Panc1 (cell line): ENCODE data around the gene PPP1R16B. TPM values are rescaled to one million over a fixed set of nuclear protein-coding genes. Genes with fewer than 3 reads are reported as not detected.

Experiments
- ATAC-seq: fragments of 200-7000 bp; cut with Tn5 transposase; 2 replicates; pipeline ENCODE4 v1.9.1; 2020; ENCODE audit warnings: mild to moderate bottlenecking, moderate library complexity
- BruUV-seq: library from RNA; stranded (reverse); fragments of 400-500 nt; replicated peaks from 2 replicates; lab custom pipeline; 2021; lab: Mats Ljungman, UMichigan
- CTCF ChIA-PET: fragments of 300-600 bp; sonication (Branson Sonifier 250); formaldehyde crosslinking; loops from one replicate; lab custom pipeline; 2022; ENCODE audit warnings: antibody characterized with exemption; lab: Charles Lee
- POLR2A ChIA-PET: fragments of 300-600 bp; sonication (Branson Sonifier 250); formaldehyde crosslinking; loops from one replicate; lab custom pipeline; 2022; ENCODE audit warnings: antibody characterized with exemption; lab: Charles Lee
- DNase-seq: peaks from one replicate; pipeline ENCODE4 v3.0.0-alpha.2; 2010; ENCODE audit warnings: low read depth, low spot score
- H3K27ac ChIP-seq: 2 replicates; pipeline ENCODE4 v1.5.1; 2011; ENCODE audit warnings: mild to moderate bottlenecking, low read length, inconsistent platforms
- H3K27me3 ChIP-seq: fragments of 200-500 bp; sonication (Bioruptor generic); 2 replicates; pipeline ENCODE4 v1.6.0; 2014; ENCODE audit warnings: low read length, inconsistent platforms; ENCODE audit not compliant: control insufficient read depth, insufficient read depth
- H3K36me3 ChIP-seq: fragments of 200-500 bp; sonication (Bioruptor generic); 2 replicates; pipeline ENCODE4 v1.5.1; 2014; ENCODE audit warnings: inconsistent platforms, mild to moderate bottlenecking, low read length, moderate library complexity; ENCODE audit not compliant: control insufficient read depth, insufficient read depth
- H3K4me1 ChIP-seq: 2 replicates; pipeline ENCODE4 v1.5.1; 2011; ENCODE audit warnings: inconsistent platforms, mild to moderate bottlenecking, low read length, moderate library complexity; ENCODE audit not compliant: control insufficient read depth, insufficient read depth
- H3K4me3 ChIP-seq, 2 experiments: 2 replicates each; pipeline ENCODE4 v1.5.1; 2011 to 2012; ENCODE audit warnings: low read depth in 2 of 2, low read length in 2 of 2, mild to moderate bottlenecking in 2 of 2, inconsistent platforms in 1 of 2, moderate library complexity in 1 of 2
- H3K9me3 ChIP-seq: fragments of 200-500 bp; sonication (Bioruptor generic); 2 replicates; pipeline ENCODE4 v1.5.1; 2014; ENCODE audit warnings: low read depth, mild to moderate bottlenecking, inconsistent platforms, low read length, moderate library complexity; ENCODE audit not compliant: control insufficient read depth, insufficient read depth
- POLR2AphosphoS5 ChIP-seq: IDR thresholded peaks from 2 replicates; pipeline ENCODE4 v1.6.1; 2012; ENCODE audit warnings: mild to moderate bottlenecking, low read depth, low read length, moderate library complexity
- SIN3A ChIP-seq: IDR thresholded peaks from 2 replicates; pipeline ENCODE4 v1.6.1; 2012; ENCODE audit warnings: low read depth, mild to moderate bottlenecking, low read length, moderate library complexity, borderline replicate concordance; ENCODE audit not compliant: insufficient read depth
- TCF7L2 ChIP-seq: IDR thresholded peaks from 2 replicates; pipeline ENCODE4 v1.6.1; 2011; ENCODE audit warnings: mild to moderate bottlenecking, low read depth, low read length, inconsistent platforms
- in situ Hi-C: cut with HindIII; loops from 2 replicates; pipeline ENCODE4 v1.10.0; 2016; ENCODE audit warnings: low sequenced_read_pairs, low pct_unique_long_range_greater_than_20kb
- intact Hi-C: fragments of 100-400 bp; cut with micrococcal nuclease; formaldehyde crosslinking; loops from one replicate; pipeline ENCODE4 v1.10.0; 2022; ENCODE audit not compliant: unreplicated experiment
- total RNA-seq: library from RNA; stranded (reverse); gene quantifications from one replicate; pipeline ENCODE4 v1.2.1, GENCODE V29; 2021; ENCODE audit not compliant: unreplicated experiment
- TF ChIP-seq, protein P1 (sequence below), 2 experiments: IDR thresholded peaks; 2 replicates each; pipeline ENCODE4 v1.6.1; 2011 to 2012; ENCODE audit warnings: low read depth in 2 of 2, control low read depth in 1 of 2, low read length in 1 of 2, mild to moderate bottlenecking in 1 of 2, moderate library complexity in 1 of 2; ENCODE audit not compliant: insufficient read depth in 1 of 2
- TF ChIP-seq, protein P2 (sequence below): fragments of 450-650 bp; IDR thresholded peaks from 2 replicates; pipeline ENCODE4 v1.5.1; 2017; ENCODE audit warnings: mild to moderate bottlenecking

Gene PPP1R16B
- total RNA-seq, 1 experiment from 2014 or later = 0.92 TPM

DNA sequence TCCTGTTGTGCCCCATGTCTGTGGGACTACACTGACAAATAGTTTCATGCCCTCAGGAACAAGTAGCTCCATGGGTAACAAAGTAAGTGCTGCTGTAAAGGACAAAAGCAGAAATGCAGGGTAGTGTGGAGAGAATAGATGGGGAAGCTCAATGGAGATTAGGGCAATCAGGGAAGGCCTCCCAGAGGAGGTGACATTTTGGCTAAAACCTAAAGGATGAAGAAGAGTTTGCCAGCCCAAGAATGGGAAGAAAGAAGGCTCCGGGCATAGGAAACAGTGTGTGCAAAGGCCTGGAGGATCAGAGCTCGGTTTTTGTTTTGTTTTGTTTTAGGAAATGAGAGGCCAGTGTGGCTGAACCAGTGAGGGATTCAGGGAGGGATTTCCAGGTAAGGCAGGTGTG lies 77.1 kb downstream of the PPP1R16B start:
- ATAC-seq (no peak), DNase-seq (no peak)
- Histone ChIP-seq H3K4me1 (no peaks in the 10 kb centered on the region), H3K4me3 (no peak overlapping the region), H3K36me3 (no peaks in the 10 kb centered on the region), H3K27me3 (no peaks in the 10 kb centered on the region), H3K9me3 (no peaks in the 10 kb centered on the region), H3K27ac (no peak overlapping the region)
- ChIA-PET POLR2A (no interaction called here), CTCF (no interaction called here)
- TF ChIP-seq SIN3A = no peak
- TF ChIP-seq, protein P1, sequence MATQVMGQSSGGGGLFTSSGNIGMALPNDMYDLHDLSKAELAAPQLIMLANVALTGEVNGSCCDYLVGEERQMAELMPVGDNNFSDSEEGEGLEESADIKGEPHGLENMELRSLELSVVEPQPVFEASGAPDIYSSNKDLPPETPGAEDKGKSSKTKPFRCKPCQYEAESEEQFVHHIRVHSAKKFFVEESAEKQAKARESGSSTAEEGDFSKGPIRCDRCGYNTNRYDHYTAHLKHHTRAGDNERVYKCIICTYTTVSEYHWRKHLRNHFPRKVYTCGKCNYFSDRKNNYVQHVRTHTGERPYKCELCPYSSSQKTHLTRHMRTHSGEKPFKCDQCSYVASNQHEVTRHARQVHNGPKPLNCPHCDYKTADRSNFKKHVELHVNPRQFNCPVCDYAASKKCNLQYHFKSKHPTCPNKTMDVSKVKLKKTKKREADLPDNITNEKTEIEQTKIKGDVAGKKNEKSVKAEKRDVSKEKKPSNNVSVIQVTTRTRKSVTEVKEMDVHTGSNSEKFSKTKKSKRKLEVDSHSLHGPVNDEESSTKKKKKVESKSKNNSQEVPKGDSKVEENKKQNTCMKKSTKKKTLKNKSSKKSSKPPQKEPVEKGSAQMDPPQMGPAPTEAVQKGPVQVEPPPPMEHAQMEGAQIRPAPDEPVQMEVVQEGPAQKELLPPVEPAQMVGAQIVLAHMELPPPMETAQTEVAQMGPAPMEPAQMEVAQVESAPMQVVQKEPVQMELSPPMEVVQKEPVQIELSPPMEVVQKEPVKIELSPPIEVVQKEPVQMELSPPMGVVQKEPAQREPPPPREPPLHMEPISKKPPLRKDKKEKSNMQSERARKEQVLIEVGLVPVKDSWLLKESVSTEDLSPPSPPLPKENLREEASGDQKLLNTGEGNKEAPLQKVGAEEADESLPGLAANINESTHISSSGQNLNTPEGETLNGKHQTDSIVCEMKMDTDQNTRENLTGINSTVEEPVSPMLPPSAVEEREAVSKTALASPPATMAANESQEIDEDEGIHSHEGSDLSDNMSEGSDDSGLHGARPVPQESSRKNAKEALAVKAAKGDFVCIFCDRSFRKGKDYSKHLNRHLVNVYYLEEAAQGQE (IDR thresholded peaks at IDR 0.05; ENCODE audit: insufficient read depth in 1 of 2, low read depth in 2 of 2, low read length in 1 of 2) = no peak
- TF ChIP-seq TCF7L2 = no peak
- TF ChIP-seq POLR2AphosphoS5 = no peak
- TF ChIP-seq, protein P2, sequence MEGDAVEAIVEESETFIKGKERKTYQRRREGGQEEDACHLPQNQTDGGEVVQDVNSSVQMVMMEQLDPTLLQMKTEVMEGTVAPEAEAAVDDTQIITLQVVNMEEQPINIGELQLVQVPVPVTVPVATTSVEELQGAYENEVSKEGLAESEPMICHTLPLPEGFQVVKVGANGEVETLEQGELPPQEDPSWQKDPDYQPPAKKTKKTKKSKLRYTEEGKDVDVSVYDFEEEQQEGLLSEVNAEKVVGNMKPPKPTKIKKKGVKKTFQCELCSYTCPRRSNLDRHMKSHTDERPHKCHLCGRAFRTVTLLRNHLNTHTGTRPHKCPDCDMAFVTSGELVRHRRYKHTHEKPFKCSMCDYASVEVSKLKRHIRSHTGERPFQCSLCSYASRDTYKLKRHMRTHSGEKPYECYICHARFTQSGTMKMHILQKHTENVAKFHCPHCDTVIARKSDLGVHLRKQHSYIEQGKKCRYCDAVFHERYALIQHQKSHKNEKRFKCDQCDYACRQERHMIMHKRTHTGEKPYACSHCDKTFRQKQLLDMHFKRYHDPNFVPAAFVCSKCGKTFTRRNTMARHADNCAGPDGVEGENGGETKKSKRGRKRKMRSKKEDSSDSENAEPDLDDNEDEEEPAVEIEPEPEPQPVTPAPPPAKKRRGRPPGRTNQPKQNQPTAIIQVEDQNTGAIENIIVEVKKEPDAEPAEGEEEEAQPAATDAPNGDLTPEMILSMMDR = no peak
- BruUV-seq = no TSS peak
- in situ Hi-C loops (no loop called here), intact Hi-C loops (no loop called here)

DNA sequence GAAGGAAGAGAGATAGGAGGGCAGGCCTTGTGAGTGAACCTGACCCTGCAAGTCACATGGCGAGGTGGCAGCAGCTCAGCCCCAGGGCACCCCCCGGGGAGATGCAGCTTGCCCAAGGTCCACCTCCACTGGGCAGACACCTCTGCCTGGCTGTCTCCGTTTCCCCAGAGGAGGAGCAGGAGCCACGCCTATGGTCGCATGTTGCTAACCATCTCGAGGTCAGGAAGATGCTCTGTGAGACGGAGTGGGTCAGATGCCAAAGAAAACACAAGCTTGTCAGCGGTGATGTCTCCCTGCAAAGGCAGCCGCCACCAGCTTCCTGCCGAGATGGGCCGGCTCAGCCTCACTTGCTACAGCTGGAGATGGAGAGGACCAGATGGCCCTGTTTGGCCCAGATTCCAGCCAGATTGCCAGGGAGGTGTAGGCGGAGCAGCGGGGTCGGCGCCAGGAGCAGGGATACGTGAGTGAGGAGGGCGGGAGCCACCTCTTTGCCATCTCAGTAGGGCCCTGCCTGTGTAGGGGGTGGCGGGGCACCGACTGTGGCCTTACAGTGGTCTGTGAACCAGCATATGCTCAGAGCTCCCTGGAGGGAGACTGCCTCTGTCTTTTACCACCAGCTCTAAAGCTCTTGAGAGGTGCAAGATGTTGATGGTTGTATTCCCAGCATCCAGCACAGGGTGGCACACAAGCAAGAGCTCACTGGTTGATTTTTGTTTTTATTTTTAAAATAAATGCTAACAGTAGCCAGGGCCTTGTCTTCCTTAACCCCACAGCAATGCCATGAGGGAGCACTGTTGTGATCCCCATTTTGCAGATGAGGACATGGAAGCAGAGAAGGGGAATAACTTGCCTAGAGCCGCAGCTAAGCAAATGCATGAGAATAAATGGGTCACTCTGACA lies 77.8 kb downstream of the PPP1R16B start:
- Histone ChIP-seq H3K9me3 (no peaks in the 10 kb centered on the region), H3K27ac (no peak overlapping the region), H3K27me3 (no peaks in the 10 kb centered on the region), H3K4me3 (no peak overlapping the region), H3K36me3 (no peaks in the 10 kb centered on the region), H3K4me1 (no peaks in the 10 kb centered on the region)
- in situ Hi-C loops (no loop called here), intact Hi-C loops (no loop called here)
- TF ChIP-seq, protein P1 (IDR thresholded peaks at IDR 0.05; ENCODE audit: insufficient read depth in 1 of 2, low read depth in 2 of 2, low read length in 1 of 2) = no peak
- TF ChIP-seq, protein P2 = no peak
- no peak for TF ChIP-seq TCF7L2
- no peak for TF ChIP-seq POLR2AphosphoS5
- TF ChIP-seq SIN3A = no peak
- ChIA-PET POLR2A (no interaction called here), CTCF (no interaction called here)
- no peak for DNase-seq
- ATAC-seq = peak; percentile 49; the same call in 1 of the 2 replicates
- BruUV-seq = no TSS peak
